Measurements from ENCODE around the gene AP3B1.

The AP3B1 gene

GRCh38 chr5:78235289-78235688, 59.2 kb downstream of the AP3B1 start:
- Histone ChIP-seq H3K4me2 (ENCODE audit: low read length) (no peak overlapping the region), H3K9ac (ENCODE audit: low read length) (no peak overlapping the region), H3K79me2 (ENCODE audit: insufficient read depth, low read length) (no peaks in the 10 kb centered on the region), H3F3A (ENCODE audit: insufficient read depth, low read length) (no peaks in the 10 kb centered on the region), H4K20me1 (ENCODE audit: insufficient read depth, low read length) (no peaks in the 10 kb centered on the region), H3K27ac (ENCODE audit: low read depth, low read length, poor library complexity, severe bottlenecking) (no peak overlapping the region), H3K36me3 (ENCODE audit: insufficient read depth, low read length) (peaks cover 12% of the 10 kb centered on the region; the same call in 1 of the 2 replicates), H3K4me1 (ENCODE audit: insufficient read depth, low read length, severe bottlenecking) (no peaks in the 10 kb centered on the region), H2AFZ (ENCODE audit: low read length) (no peak overlapping the region), H3K4me3 (ENCODE audit: low read depth, low read length, poor library complexity, severe bottlenecking) (no peak overlapping the region), H3K9me3 (ENCODE audit: low read length) (no peaks in the 10 kb centered on the region), H3K9me2 (ENCODE audit: low read depth, low read length) (no peaks in the 10 kb centered on the region), H3K27me3 (ENCODE audit: insufficient read depth, low read length) (no peaks in the 10 kb centered on the region)
- TF ChIP-seq CTCF (IDR thresholded peaks at IDR 0.05; ENCODE audit: low read length) (no peak), EZH2 (IDR thresholded peaks at IDR 0.05; ENCODE audit: borderline replicate concordance, low read length) (no peak)

GRCh38 chr5:78234804-78235203, 59.7 kb downstream of the AP3B1 start:
- Histone ChIP-seq H3F3A (ENCODE audit: insufficient read depth, low read length) (no peaks in the 10 kb centered on the region), H3K9me2 (ENCODE audit: low read depth, low read length) (no peaks in the 10 kb centered on the region), H3K4me3 (ENCODE audit: low read depth, low read length, poor library complexity, severe bottlenecking) (no peak overlapping the region), H3K79me2 (ENCODE audit: insufficient read depth, low read length) (no peaks in the 10 kb centered on the region), H3K27me3 (ENCODE audit: insufficient read depth, low read length) (no peaks in the 10 kb centered on the region), H3K27ac (ENCODE audit: low read depth, low read length, poor library complexity, severe bottlenecking) (no peak overlapping the region), H3K9ac (ENCODE audit: low read length) (no peak overlapping the region), H3K36me3 (ENCODE audit: insufficient read depth, low read length) (peaks cover 7% of the 10 kb centered on the region; the same call in 1 of the 2 replicates), H3K4me1 (ENCODE audit: insufficient read depth, low read length, severe bottlenecking) (no peaks in the 10 kb centered on the region), H3K9me3 (ENCODE audit: low read length) (no peaks in the 10 kb centered on the region), H2AFZ (ENCODE audit: low read length) (no peak overlapping the region), H4K20me1 (ENCODE audit: insufficient read depth, low read length) (no peaks in the 10 kb centered on the region), H3K4me2 (ENCODE audit: low read length) (no peak overlapping the region)
- no peak for TF ChIP-seq CTCF (IDR thresholded peaks at IDR 0.05; ENCODE audit: low read length)
- TF ChIP-seq EZH2 (IDR thresholded peaks at IDR 0.05; ENCODE audit: borderline replicate concordance, low read length), result no peak

GRCh38 chr5:78232163-78232562, 62.3 kb downstream of the AP3B1 start:
- H3K4me2 ChIP-seq (ENCODE audit: low read length), result no peak overlapping the region
- no peaks in the 10 kb centered on the region for H3K4me1 ChIP-seq (ENCODE audit: insufficient read depth, low read length, severe bottlenecking)
- H3K79me2 ChIP-seq (ENCODE audit: insufficient read depth, low read length), result no peaks in the 10 kb centered on the region
- H3K36me3 ChIP-seq (ENCODE audit: insufficient read depth, low read length), result no peaks in the 10 kb centered on the region
- no peaks in the 10 kb centered on the region for H4K20me1 ChIP-seq (ENCODE audit: insufficient read depth, low read length)
- no peak overlapping the region for H3K9ac ChIP-seq (ENCODE audit: low read length)
- H3K9me2 ChIP-seq (ENCODE audit: low read depth, low read length), result no peaks in the 10 kb centered on the region
- H3K27me3 ChIP-seq (ENCODE audit: insufficient read depth, low read length), result no peaks in the 10 kb centered on the region
- H3K4me3 ChIP-seq (ENCODE audit: low read depth, low read length, poor library complexity, severe bottlenecking), result no peak overlapping the region
- H3K27ac ChIP-seq (ENCODE audit: low read depth, low read length, poor library complexity, severe bottlenecking), result no peak overlapping the region
- no peaks in the 10 kb centered on the region for H3F3A ChIP-seq (ENCODE audit: insufficient read depth, low read length)
- no peak overlapping the region for H2AFZ ChIP-seq (ENCODE audit: low read length)
- H3K9me3 ChIP-seq (ENCODE audit: low read length), result no peaks in the 10 kb centered on the region
- TF ChIP-seq EZH2 (IDR thresholded peaks at IDR 0.05; ENCODE audit: borderline replicate concordance, low read length) (no peak), CTCF (IDR thresholded peaks at IDR 0.05; ENCODE audit: low read length) (no peak)

Measured in OCI-LY1 (cell line).